Prostate gland (tissue), 2 donors: Measurements from ENCODE around the gene ASB18. TPM values are rescaled to one million over a fixed set of nuclear protein-coding genes. Genes with fewer than 3 reads are reported as not detected.

Experiments
- DNase-seq: peaks from one replicate; pipeline ENCODE4 v3.0.0-alpha.2; 2019; ENCODE audit warnings: low spot score
- H3K27ac ChIP-seq, 2 donors: fragments of 200-600 bp; sonication (generic); 2 replicates each; pipeline ENCODE4 v1.5.1; 2017 to 2019
- H3K27me3 ChIP-seq: fragments of 200-600 bp; sonication (generic); replicated peaks from 2 replicates; pipeline ENCODE4 v1.5.1; 2019; ENCODE audit not compliant: insufficient read depth
- H3K36me3 ChIP-seq, 2 donors: fragments of 200-600 bp; sonication (generic); 1 replicate in 1 of 2; 2 replicates in 1 of 2; pipeline versions ENCODE4 v1.5.1 to v1.8.1; 2017 to 2019
- H3K4me1 ChIP-seq: fragments of 200-600 bp; sonication (generic); replicated peaks from 2 replicates; pipeline ENCODE4 v1.5.1; 2019
- H3K4me3 ChIP-seq, 2 donors: fragments of 200-600 bp; sonication (generic); 2 replicates each; pipeline ENCODE4 v1.5.1; 2017 to 2019
- H3K9me3 ChIP-seq: fragments of 200-600 bp; sonication (generic); 2 replicates; pipeline ENCODE4 v1.5.1; 2017
- CTCF ChIP-seq, 4 experiments: fragments of 200-600 bp in 2 of 4; fragments of 450-650 bp in 2 of 4; sonication (generic) in 2 of 4; IDR thresholded peaks; 1 replicate in 3 of 4; 2 replicates in 1 of 4; pipeline ENCODE4 v1.5.1; 2016 to 2019; ENCODE audit warnings: antibody characterized with exemption in 4 of 4, mild to moderate bottlenecking in 2 of 4, moderate library complexity in 2 of 4
- POLR2A ChIP-seq: fragments of 450-650 bp; IDR thresholded peaks from one replicate; pipeline ENCODE4 v1.6.1; 2016; ENCODE audit warnings: antibody characterized with exemption, mild to moderate bottlenecking
- POLR2AphosphoS5 ChIP-seq: sonication (generic); formaldehyde crosslinking; IDR thresholded peaks from one replicate; pipeline ENCODE4 v1.6.1; 2017; ENCODE audit warnings: antibody characterized with exemption
- WGBS: methylation state at CpG from one replicate; pipeline ENCODE4 v1.1.5; 2018; 5-methylcytosine and 5-hydroxymethylcytosine counted together
- intact Hi-C: fragments of 100-400 bp; cut with DNase I; formaldehyde crosslinking; loops from one replicate; pipeline ENCODE4 v1.14.2; 2022
- total RNA-seq, 2 donors: library from RNA; depleted of rRNA; stranded (reverse); fragments of >200 nt; gene quantifications; one replicate each; pipeline ENCODE4 v1.1.0, GENCODE V29; 2016

ASB18 gene
- total RNA-seq, 2 donors from 2014 or later, result not detected

DNA sequence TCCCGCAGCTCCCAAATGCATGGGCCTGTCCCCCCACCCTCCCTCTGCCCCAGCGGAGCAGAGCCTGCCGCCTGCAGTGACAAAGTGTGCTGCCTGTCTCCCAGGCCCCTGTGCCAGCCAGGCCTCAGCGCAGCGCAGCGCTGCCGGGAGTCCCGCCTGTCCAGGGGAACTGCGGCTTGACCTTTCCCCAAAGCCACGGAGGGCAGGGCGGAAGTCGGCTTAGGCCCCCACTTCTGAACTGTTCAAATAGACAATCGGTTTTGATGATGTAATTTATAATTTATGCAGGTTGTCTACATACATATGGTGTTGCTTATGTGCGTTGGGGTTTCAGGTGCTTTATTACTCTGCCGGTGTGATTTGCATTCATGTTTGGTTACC, 103.1 kb downstream of the ASB18 start:
- Histone ChIP-seq H3K27me3 (peaks cover 32% of the 10 kb centered on the region), H3K27ac (no peak overlapping the region), H3K9me3 (no peaks in the 10 kb centered on the region), H3K4me1 (no peaks in the 10 kb centered on the region), H3K4me3 (no peak overlapping the region), H3K36me3 (no peaks in the 10 kb centered on the region)
- no peak for DNase-seq
- intact Hi-C loops, result no loop called here
- TF ChIP-seq CTCF (IDR thresholded peaks at IDR 0.05) (no peak), POLR2A (no peak), POLR2AphosphoS5 (no peak)
- 88% methylated on average over 15 of the region's 15 CpGs for WGBS

GRCh38 chr2:236160366-236161081, 103.7 kb downstream of the ASB18 start:
- H3K36me3 ChIP-seq, result no peaks in the 10 kb centered on the region
- no peak overlapping the region for H3K27ac ChIP-seq
- peaks cover 27% of the 10 kb centered on the region for H3K27me3 ChIP-seq
- no peaks in the 10 kb centered on the region for H3K9me3 ChIP-seq
- TF ChIP-seq POLR2AphosphoS5, result no peak
- TF ChIP-seq POLR2A, result no peak
- TF ChIP-seq CTCF (IDR thresholded peaks at IDR 0.05), result no peak
- DNase-seq, result no peak
- 71% methylated on average over 22 of the region's 22 CpGs for WGBS
- H3K4me1 ChIP-seq, result no peaks in the 10 kb centered on the region
- H3K4me3 ChIP-seq, result no peak overlapping the region
- intact Hi-C loops, result no loop called here

- Histone ChIP-seq H3K27ac (no peak overlapping the region), H3K4me1 (no peaks in the 10 kb centered on the region), H3K36me3 (no peaks in the 10 kb centered on the region), H3K4me3 (no peak overlapping the region), H3K9me3 (no peaks in the 10 kb centered on the region), H3K27me3 (peaks cover 21% of the 10 kb centered on the region)
- intact Hi-C loops, result no loop called here
- DNase-seq, result no peak
- TF ChIP-seq POLR2A (no peak), CTCF (IDR thresholded peaks at IDR 0.05) (no peak), POLR2AphosphoS5 (no peak)
- WGBS, result 45% methylated on average over 19 of the region's 33 CpGs
Measured at GRCh38 chr2:236159778-236160170, 104.4 kb downstream of the ASB18 start.

DNA sequence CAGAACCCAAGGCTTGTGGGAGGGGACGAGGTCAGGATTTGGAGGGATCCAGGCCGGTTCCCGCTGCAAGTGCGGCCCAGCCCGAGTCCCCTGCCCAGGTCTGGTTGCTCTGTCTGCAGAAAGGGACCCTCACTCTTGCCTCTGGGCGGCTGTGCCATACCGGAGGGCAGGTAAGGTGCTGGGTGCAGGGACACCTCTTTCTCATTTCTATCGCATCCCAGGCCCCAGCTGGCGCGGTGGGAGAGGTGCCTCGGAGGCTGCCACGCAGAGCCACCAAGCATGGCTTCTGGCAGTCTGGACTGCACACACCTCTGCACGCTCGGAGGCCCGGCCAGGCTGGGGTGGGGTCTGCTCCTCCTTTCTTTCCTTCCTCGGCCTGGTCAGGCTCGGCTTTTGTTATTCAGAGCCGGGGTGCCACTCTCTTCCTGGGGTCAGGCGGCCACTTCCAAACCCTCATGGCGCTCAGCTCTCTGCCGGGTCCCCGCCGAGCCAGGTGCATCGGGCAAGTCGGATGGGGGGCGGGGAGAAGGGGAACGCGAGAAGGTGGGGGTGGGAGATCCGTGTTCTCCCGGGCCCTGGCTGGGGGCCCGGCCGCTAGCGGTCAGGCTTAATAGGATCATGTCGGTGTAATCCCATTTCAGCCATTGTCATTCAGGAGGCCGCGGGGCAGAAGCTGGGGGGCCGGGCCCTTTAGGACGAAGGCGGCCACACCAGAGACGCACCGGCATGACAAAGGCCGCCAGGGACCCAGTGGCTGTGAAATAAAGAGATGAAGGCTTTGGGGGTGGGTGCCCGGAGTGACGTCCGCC, 105.0 kb downstream of the ASB18 start:
- TF ChIP-seq CTCF (IDR thresholded peaks at IDR 0.05) (no peak), POLR2AphosphoS5 (no peak), POLR2A (no peak)
- no peaks in the 10 kb centered on the region for H3K4me1 ChIP-seq
- no peak overlapping the region for H3K27ac ChIP-seq
- 54% methylated on average over 45 of the region's 45 CpGs for WGBS
- no peaks in the 10 kb centered on the region for H3K36me3 ChIP-seq
- H3K9me3 ChIP-seq, result no peaks in the 10 kb centered on the region
- H3K27me3 ChIP-seq, result peaks cover 15% of the 10 kb centered on the region
- intact Hi-C loops, result no loop called here
- no peak overlapping the region for H3K4me3 ChIP-seq
- no peak for DNase-seq
